Ovary (tissue), 3 donors: ENCODE measurements around the gene TRAFD1.

ENCODE experiments used
- POLR2A ChIP-seq: fragments of 450-650 bp; IDR thresholded peaks from one replicate; pipeline ENCODE4 v1.6.1; 2017; ENCODE audit warnings: antibody characterized with exemption, mild to moderate bottlenecking, moderate library complexity
- TF ChIP-seq, protein P1 (sequence below), 3 donors: fragments of 450-650 bp in 2 of 3; fragments of 200-600 bp in 1 of 3; IDR thresholded peaks; one replicate each; pipeline versions ENCODE4 v1.5.1 to v1.8.0; 2016 to 2022; ENCODE audit warnings: antibody characterized with exemption in 3 of 3, mild to moderate bottlenecking in 1 of 3
- donor health status: DM: no; HTN: no; CAD: no.

DNA sequence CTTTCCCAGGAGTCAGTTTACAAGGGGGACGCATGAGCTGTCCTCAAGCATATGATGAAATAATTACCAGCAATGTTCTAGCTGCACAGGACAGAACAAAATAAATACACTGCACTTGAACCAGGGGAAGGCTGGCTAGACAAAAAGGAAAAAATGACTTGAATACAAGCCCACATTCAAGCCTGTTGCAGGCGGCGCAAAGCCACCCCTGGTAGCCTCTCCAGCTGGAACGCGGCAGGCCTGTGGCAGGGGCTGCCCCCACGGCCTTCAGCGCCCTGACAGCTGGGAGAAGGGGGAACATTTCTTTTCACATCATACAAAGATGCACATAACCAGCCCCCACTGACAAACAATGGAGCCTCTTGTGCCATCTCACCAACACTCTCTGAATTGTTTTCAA, 57.1 kb downstream of the TRAFD1 start:
- TF ChIP-seq, protein P1, sequence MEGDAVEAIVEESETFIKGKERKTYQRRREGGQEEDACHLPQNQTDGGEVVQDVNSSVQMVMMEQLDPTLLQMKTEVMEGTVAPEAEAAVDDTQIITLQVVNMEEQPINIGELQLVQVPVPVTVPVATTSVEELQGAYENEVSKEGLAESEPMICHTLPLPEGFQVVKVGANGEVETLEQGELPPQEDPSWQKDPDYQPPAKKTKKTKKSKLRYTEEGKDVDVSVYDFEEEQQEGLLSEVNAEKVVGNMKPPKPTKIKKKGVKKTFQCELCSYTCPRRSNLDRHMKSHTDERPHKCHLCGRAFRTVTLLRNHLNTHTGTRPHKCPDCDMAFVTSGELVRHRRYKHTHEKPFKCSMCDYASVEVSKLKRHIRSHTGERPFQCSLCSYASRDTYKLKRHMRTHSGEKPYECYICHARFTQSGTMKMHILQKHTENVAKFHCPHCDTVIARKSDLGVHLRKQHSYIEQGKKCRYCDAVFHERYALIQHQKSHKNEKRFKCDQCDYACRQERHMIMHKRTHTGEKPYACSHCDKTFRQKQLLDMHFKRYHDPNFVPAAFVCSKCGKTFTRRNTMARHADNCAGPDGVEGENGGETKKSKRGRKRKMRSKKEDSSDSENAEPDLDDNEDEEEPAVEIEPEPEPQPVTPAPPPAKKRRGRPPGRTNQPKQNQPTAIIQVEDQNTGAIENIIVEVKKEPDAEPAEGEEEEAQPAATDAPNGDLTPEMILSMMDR (IDR thresholded peaks at IDR 0.05): no peak
- no peak for TF ChIP-seq POLR2A
